Measurements from ENCODE around the gene TIGD3.

TIGD3 gene

GRCh38 chr11:65401803-65402248 is 47.3 kb downstream of the TIGD3 start:
- peak overlapping the region; percentile 10; the same call in 1 of the 2 replicates for H3K27ac ChIP-seq
- TF ChIP-seq CTCF (IDR thresholded peaks at IDR 0.05) = no peak
- no peak for TF ChIP-seq ZFX (IDR thresholded peaks at IDR 0.05; ENCODE audit: borderline replicate concordance)

- no peak overlapping the region for H3K27ac ChIP-seq
- TF ChIP-seq ZFX (IDR thresholded peaks at IDR 0.05; ENCODE audit: borderline replicate concordance) (no peak), CTCF (IDR thresholded peaks at IDR 0.05) (no peak)
Observed at GRCh38 chr11:65402790-65403189, 48.2 kb downstream of the TIGD3 start.

GRCh38 chr11:65403607-65404121 is 49.1 kb downstream of the TIGD3 start:
- no peak for TF ChIP-seq CTCF (IDR thresholded peaks at IDR 0.05)
- no peak for TF ChIP-seq ZFX (IDR thresholded peaks at IDR 0.05; ENCODE audit: borderline replicate concordance)
- no peak overlapping the region for H3K27ac ChIP-seq

- no peak for TF ChIP-seq CTCF (IDR thresholded peaks at IDR 0.05)
- no peak for TF ChIP-seq ZFX (IDR thresholded peaks at IDR 0.05; ENCODE audit: borderline replicate concordance)
- no peak overlapping the region for H3K27ac ChIP-seq
Observed at GRCh38 chr11:65404210-65404609, 49.7 kb downstream of the TIGD3 start.

- H3K27ac ChIP-seq = no peak overlapping the region
- TF ChIP-seq CTCF (IDR thresholded peaks at IDR 0.05) (no peak), ZFX (IDR thresholded peaks at IDR 0.05; ENCODE audit: borderline replicate concordance) (no peak)
Observed at GRCh38 chr11:65404638-65405339, 50.2 kb downstream of the TIGD3 start.

Measured in 22Rv1 (cell line).